Lower lobe of right lung (tissue), 2 donors: ENCODE measurements around the gene LHX4. TPM values are rescaled to one million over a fixed set of nuclear protein-coding genes. Genes with fewer than 3 reads are reported as not detected.

Source experiments
- ATAC-seq, 2 donors: fragments of 200-7000 bp; cut with Tn5 transposase; one replicate each; pipeline ENCODE4 v1.9.1; 2020 to 2022; ENCODE audit warnings: mild to moderate bottlenecking in 2 of 2, moderate library complexity in 2 of 2
- DNase-seq: peaks from one replicate; pipeline ENCODE4 v3.0.0-alpha.2; 2020
- H3K27ac ChIP-seq: fragments of 200-600 bp; one replicate; pipeline ENCODE4 v1.8.0; 2022
- H3K27me3 ChIP-seq: fragments of 200-600 bp; one replicate; pipeline ENCODE4 v1.8.0; 2022; ENCODE audit warnings: low read depth
- H3K36me3 ChIP-seq: fragments of 200-600 bp; one replicate; pipeline ENCODE4 v1.8.0; 2022; ENCODE audit warnings: mild to moderate bottlenecking
- H3K4me1 ChIP-seq: fragments of 200-600 bp; one replicate; pipeline ENCODE4 v1.8.0; 2022
- H3K4me3 ChIP-seq: fragments of 200-600 bp; one replicate; pipeline ENCODE4 v1.8.0; 2022; ENCODE audit warnings: mild to moderate bottlenecking
- H3K9me3 ChIP-seq: fragments of 200-600 bp; one replicate; pipeline ENCODE4 v1.8.0; 2022
- intact Hi-C: fragments of 100-400 bp; cut with DNase I; formaldehyde crosslinking; loops from one replicate; pipeline ENCODE4 v1.11.0; 2022
- total RNA-seq: library from RNA; stranded (reverse); fragmentation: NEBNext Ultra II Directional; extraction: Animal tissue kit (Norgen Biotek cat#: 25700); gene quantifications from one replicate; pipeline ENCODE4 v1.2.1, GENCODE V29; 2021
- TF ChIP-seq, protein P1 (sequence below): fragments of 200-600 bp; IDR thresholded peaks from one replicate; pipeline ENCODE4 v1.8.0; 2022; ENCODE audit warnings: antibody characterized with exemption, mild to moderate bottlenecking
- donor health status: DM: no; HTN: yes; CAD: no; lungs with severe emphysema.

LHX4 gene
- total RNA-seq, 1 donor from 2014 or later, result not detected

DNA sequence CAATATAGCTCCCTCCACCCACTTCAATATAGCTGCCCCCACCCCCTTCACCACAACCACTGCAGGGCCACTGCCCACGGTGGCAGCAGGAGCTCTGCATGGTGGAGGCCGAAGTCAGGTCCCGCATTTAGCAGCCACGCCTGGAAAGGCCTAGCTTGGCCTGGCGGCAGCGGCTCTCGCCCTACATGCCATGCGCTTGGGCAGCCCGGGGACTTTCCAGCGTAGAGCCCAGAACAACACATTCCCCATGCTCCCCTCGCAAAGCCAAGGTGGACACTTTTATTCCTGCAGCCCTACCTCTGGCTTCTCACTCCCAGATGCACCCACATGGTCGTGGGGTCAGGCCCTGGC lies 37.1 kb downstream of the LHX4 start:
- TF ChIP-seq, protein P1, sequence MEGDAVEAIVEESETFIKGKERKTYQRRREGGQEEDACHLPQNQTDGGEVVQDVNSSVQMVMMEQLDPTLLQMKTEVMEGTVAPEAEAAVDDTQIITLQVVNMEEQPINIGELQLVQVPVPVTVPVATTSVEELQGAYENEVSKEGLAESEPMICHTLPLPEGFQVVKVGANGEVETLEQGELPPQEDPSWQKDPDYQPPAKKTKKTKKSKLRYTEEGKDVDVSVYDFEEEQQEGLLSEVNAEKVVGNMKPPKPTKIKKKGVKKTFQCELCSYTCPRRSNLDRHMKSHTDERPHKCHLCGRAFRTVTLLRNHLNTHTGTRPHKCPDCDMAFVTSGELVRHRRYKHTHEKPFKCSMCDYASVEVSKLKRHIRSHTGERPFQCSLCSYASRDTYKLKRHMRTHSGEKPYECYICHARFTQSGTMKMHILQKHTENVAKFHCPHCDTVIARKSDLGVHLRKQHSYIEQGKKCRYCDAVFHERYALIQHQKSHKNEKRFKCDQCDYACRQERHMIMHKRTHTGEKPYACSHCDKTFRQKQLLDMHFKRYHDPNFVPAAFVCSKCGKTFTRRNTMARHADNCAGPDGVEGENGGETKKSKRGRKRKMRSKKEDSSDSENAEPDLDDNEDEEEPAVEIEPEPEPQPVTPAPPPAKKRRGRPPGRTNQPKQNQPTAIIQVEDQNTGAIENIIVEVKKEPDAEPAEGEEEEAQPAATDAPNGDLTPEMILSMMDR, result no peak
- no peak for ATAC-seq
- Histone ChIP-seq H3K4me3 (no peak overlapping the region), H3K36me3 (no peaks in the 10 kb centered on the region), H3K9me3 (no peaks in the 10 kb centered on the region), H3K27ac (no peak overlapping the region), H3K27me3 (peaks cover 8% of the 10 kb centered on the region), H3K4me1 (no peaks in the 10 kb centered on the region)
- intact Hi-C loops, result no loop called here
- DNase-seq, result no peak

DNA sequence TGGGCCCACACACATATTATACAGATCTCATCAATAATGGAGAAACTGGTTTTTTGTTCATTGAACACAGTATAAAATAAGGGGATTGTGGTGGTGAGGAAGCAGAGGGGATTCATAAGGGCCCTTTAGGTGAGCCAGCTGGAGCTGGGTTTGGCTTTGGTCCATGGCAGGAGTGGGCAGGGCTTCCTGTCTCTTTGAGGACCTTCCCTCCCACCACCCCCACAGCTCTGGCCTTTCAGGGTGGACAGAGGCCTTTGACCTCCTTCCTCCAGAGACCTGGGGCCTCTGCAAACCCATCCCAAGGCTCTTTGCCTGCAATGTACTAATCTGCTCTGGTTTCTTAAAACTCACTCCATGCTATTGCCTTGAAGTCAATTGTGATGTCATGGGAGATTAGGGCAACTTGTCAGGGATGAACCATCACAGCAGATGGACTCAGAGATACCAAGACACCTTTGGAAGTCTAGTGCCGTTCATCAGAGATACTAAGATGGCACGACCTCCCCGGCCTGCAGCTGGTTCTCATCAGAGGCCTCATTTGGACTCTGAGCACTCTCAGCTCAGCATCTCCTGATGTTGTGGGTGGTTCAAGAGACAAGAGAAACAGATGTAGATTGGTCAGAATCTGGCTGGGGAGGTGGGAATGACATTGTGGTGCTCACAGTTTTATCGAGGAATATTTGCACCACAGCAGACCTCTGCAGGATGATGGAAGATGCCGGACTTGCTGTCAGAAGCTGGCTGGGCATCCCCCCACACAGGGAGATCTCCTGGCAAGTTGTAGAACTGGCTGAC lies 37.9 kb downstream of the LHX4 start:
- Histone ChIP-seq H3K36me3 (no peaks in the 10 kb centered on the region), H3K27me3 (peaks cover 5% of the 10 kb centered on the region), H3K27ac (no peak overlapping the region), H3K4me3 (no peak overlapping the region), H3K9me3 (no peaks in the 10 kb centered on the region), H3K4me1 (no peaks in the 10 kb centered on the region)
- ATAC-seq (no peak), DNase-seq (no peak)
- TF ChIP-seq, protein P1, result no peak
- intact Hi-C loops, result no loop called here

DNA sequence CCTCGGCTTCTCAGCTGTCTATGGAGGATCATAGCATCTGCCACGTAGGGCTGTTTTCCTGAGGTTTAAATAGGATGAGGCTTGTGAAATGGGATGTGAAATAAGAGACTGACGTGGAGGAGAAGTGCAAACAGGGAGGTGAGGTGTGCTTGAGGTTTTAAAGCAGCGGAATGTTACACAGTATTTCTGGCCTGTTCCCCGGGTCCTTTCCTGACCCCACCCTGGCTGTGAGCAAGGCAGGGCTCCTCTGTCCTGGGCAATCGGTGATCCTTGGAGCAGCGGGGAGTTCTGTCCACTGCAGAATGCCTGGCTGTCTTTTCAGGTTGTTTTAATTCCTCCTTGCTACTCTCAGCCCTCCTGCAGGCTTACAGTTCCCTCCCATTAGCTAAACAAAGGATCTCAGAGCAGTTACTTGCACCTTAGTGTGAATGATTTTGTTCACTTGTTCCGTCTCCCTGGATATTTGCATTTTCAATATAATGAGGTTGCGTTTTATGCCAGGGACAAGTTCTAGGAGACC lies 38.6 kb downstream of the LHX4 start:
- Histone ChIP-seq H3K27me3 (no peaks in the 10 kb centered on the region), H3K27ac (no peak overlapping the region), H3K36me3 (no peaks in the 10 kb centered on the region), H3K9me3 (no peaks in the 10 kb centered on the region), H3K4me1 (no peaks in the 10 kb centered on the region), H3K4me3 (no peak overlapping the region)
- DNase-seq, result no peak
- intact Hi-C loops, result no loop called here
- TF ChIP-seq, protein P1, result no peak
- ATAC-seq, result no peak

DNA sequence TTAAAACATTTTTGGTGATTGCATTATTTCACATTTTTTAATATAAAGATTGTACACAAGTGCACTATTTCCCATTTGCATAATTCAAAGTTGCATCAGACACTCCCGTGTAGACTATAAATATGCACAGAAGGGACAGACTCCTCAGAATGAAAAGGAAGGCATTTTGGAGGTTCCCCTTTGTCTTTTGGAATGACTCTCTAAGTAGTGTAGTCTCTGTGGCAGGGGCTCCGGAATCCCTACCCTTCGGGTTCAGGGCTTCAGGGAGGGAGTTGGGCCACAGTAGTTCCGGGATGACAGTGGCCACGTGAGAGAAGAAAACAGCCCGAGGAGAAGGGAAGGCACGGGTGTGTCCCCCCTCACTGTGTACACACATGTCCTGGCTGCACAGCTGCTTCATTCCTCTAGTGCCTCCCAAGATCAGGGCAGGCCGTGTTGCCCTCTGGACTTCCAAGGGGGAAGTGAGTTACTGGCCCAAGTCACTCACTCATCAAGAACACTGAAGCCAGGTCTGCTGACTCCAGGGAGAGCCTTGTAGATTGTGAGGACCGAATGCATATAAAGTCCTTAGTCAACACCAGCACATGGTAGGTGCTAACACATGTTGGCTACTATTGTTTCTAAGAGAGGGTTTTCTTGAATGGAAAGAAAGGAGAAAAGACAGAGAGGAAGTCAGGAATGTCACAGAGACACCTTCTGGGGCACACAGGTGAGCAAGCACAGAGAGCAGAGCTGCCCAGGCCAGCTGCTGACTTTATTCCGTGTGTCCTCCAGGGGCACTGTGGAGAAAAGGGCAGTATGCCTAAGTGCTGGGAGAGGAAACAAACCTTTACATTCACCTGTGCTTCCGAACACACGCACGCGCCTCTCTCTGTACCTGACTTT lies 39.8 kb downstream of the LHX4 start:
- intact Hi-C loops, result no loop called here
- Histone ChIP-seq H3K4me1 (no peaks in the 10 kb centered on the region), H3K9me3 (no peaks in the 10 kb centered on the region), H3K4me3 (no peak overlapping the region), H3K36me3 (peaks cover 10% of the 10 kb centered on the region), H3K27ac (no peak overlapping the region), H3K27me3 (no peaks in the 10 kb centered on the region)
- ATAC-seq, result peak; percentile 31 to 65
- DNase-seq, result no peak
- TF ChIP-seq, protein P1, result no peak

DNA sequence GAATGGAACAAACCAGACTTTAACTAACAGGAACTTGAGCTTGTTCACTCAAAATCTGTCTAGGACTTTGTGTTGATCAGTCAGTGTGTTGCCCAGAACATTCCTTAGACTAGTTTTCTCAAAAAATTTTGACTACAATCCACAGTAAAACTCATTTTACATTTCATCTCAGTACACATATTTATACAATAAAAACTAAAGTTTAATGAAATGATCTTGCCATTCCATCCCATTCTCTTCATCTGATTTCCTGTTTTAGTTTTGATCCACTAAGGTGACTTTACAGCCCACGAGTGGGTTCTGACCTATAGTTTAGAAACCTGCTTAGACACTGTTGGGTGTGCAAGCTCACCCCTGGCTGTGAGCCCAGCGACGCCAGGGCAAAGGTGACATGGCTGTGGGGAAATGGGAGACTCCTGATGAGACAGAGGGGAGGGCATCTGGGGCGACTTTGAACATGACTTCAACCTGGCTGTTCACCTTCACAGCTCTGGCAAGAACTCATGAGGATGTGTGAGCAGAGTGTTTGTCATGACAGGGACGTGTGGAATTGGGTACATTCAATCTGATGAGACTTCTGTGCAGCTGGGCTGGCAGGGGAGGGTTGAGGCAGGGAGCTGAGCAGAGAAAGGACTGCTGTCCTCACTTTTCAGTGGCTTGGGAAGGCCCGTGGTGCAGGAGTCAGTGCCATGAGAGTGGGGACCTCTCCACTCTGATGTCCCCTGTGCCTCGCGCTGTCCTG lies 40.6 kb downstream of the LHX4 start:
- intact Hi-C loops, result no loop called here
- Histone ChIP-seq H3K27ac (no peak overlapping the region), H3K4me1 (no peaks in the 10 kb centered on the region), H3K36me3 (peaks cover 10% of the 10 kb centered on the region), H3K27me3 (no peaks in the 10 kb centered on the region), H3K4me3 (no peak overlapping the region), H3K9me3 (no peaks in the 10 kb centered on the region)
- no peak for ATAC-seq
- TF ChIP-seq, protein P1, result no peak
- no peak for DNase-seq
